ENCODE data around the gene GALNTL6.

GALNTL6 gene

GRCh38 chr4:172818901-172819300 is 1005.7 kb downstream of the GALNTL6 start:
- DNase-seq (ENCODE audit: low read depth) = no peak

GRCh38 chr4:172819353-172819752 is 1006.1 kb downstream of the GALNTL6 start:
- no peak for DNase-seq (ENCODE audit: low read depth)

- no peak for DNase-seq (ENCODE audit: low read depth)
Observed at GRCh38 chr4:172822331-172822730, 1009.1 kb downstream of the GALNTL6 start.

GRCh38 chr4:172826346-172826745 is 1013.1 kb downstream of the GALNTL6 start:
- DNase-seq (ENCODE audit: low read depth) = no peak

GRCh38 chr4:172826861-172827260 is 1013.7 kb downstream of the GALNTL6 start:
- DNase-seq (ENCODE audit: low read depth) = no peak

- DNase-seq (ENCODE audit: low read depth) = no peak
Observed at GRCh38 chr4:172830295-172830764, 1017.1 kb downstream of the GALNTL6 start.

GRCh38 chr4:172836661-172837060 is 1023.5 kb downstream of the GALNTL6 start:
- no peak for DNase-seq (ENCODE audit: low read depth)

- DNase-seq (ENCODE audit: low read depth) = no peak
Observed at GRCh38 chr4:172838111-172838510, 1024.9 kb downstream of the GALNTL6 start.

- DNase-seq (ENCODE audit: low read depth) = no peak
Observed at GRCh38 chr4:172838943-172839342, 1025.7 kb downstream of the GALNTL6 start.

- no peak for DNase-seq (ENCODE audit: low read depth)
Observed at GRCh38 chr4:172842779-172843178, 1029.6 kb downstream of the GALNTL6 start.

- no peak for DNase-seq (ENCODE audit: low read depth)
Observed at GRCh38 chr4:172843192-172843591, 1030.0 kb downstream of the GALNTL6 start.

- DNase-seq (ENCODE audit: low read depth) = peak; percentile 17
Observed at GRCh38 chr4:172844556-172844955, 1031.4 kb downstream of the GALNTL6 start.

- no peak for DNase-seq (ENCODE audit: low read depth)
Observed at GRCh38 chr4:172845281-172845680, 1032.1 kb downstream of the GALNTL6 start.

GRCh38 chr4:172850838-172851237 is 1037.6 kb downstream of the GALNTL6 start:
- peak; percentile 68 for DNase-seq (ENCODE audit: low read depth)

GRCh38 chr4:172851534-172851933 is 1038.3 kb downstream of the GALNTL6 start:
- no peak for DNase-seq (ENCODE audit: low read depth)

GRCh38 chr4:172857026-172857425 is 1043.8 kb downstream of the GALNTL6 start:
- no peak for DNase-seq (ENCODE audit: low read depth)

GRCh38 chr4:172858731-172859230 is 1045.6 kb downstream of the GALNTL6 start:
- no peak for DNase-seq (ENCODE audit: low read depth)

- no peak for DNase-seq (ENCODE audit: low read depth)
Observed at GRCh38 chr4:172865103-172865502, 1051.9 kb downstream of the GALNTL6 start.

- no peak for DNase-seq (ENCODE audit: low read depth)
Observed at GRCh38 chr4:172865531-172866127, 1052.4 kb downstream of the GALNTL6 start.

GRCh38 chr4:172866421-172866820 is 1053.2 kb downstream of the GALNTL6 start:
- DNase-seq (ENCODE audit: low read depth) = no peak

- DNase-seq (ENCODE audit: low read depth) = no peak
Observed at GRCh38 chr4:172867835-172868234, 1054.6 kb downstream of the GALNTL6 start.

GRCh38 chr4:172868271-172868670 is 1055.1 kb downstream of the GALNTL6 start:
- DNase-seq (ENCODE audit: low read depth) = no peak

- DNase-seq (ENCODE audit: low read depth) = no peak
Observed at GRCh38 chr4:172869621-172870268, 1056.5 kb downstream of the GALNTL6 start.

- no peak for DNase-seq (ENCODE audit: low read depth)
Observed at GRCh38 chr4:172871381-172871780, 1058.2 kb downstream of the GALNTL6 start.
